ENCODE data around the gene CNTFR. TPM values are rescaled to one million over a fixed set of nuclear protein-coding genes. Genes with fewer than 3 reads are reported as not detected.
"Not testable (repeated sequence)": the region's sequence is repeated elsewhere in the genome, so short reads cannot be mapped to it uniquely, and the experiment has no call there.

CNTFR gene
- total and polyA plus RNA-seq, 10 donors = 2.8 to 46.8 (median 15.9) TPM

- Histone ChIP-seq H3K4me1 (no peaks in the 10 kb centered on the region), H3K4me3 (no peak overlapping the region), H3K27me3 (replicated peaks in 1 of 7) (peaks cover 0 to 21% (median 0%) of the 10 kb centered on the region in 7 donors), H3K36me3 (no peaks in the 10 kb centered on the region), H3K27ac (no peak overlapping the region), H3K9me3 (no peaks in the 10 kb centered on the region)
- no peak for DNase-seq
- TF ChIP-seq POLR2AphosphoS5 (IDR thresholded peaks at IDR 0.05) (no peak), CTCF (IDR thresholded peaks at IDR 0.05 in 8 of 11, conservative IDR thresholded peaks at IDR 0.05 in 3 of 11) (no peak), POLR2A (IDR thresholded peaks at IDR 0.05) (no peak)
- 37 to 84% (median 64%) methylated on average over 2 of the region's 2 CpGs for WGBS, 5 donors
- intact Hi-C loops (cut with DNase I; ENCODE audit: low total_unique reads) = no loop called here
Observed at GRCh38 chr9:34540827-34541226, 48.7 kb downstream of the CNTFR start.

GRCh38 chr9:34536685-34537084 is 52.8 kb downstream of the CNTFR start:
- H3K9me3 ChIP-seq = peaks cover 0 to 8% (median 0%) of the 10 kb centered on the region in 8 donors
- no peak for DNase-seq
- intact Hi-C loops (cut with DNase I; ENCODE audit: low total_unique reads) = no loop called here
- 54 to 71% (median 60%) methylated on average over 7 of the region's 7 CpGs for WGBS, 5 donors
- H3K27me3 ChIP-seq (replicated peaks in 1 of 7) = peaks cover 0 to 50% (median 0%) of the 10 kb centered on the region in 7 donors
- H3K4me3 ChIP-seq = no peak overlapping the region
- H3K36me3 ChIP-seq = no peaks in the 10 kb centered on the region
- no peaks in the 10 kb centered on the region for H3K4me1 ChIP-seq
- H3K27ac ChIP-seq = no peak overlapping the region
- TF ChIP-seq POLR2A (IDR thresholded peaks at IDR 0.05) (no peak), CTCF (IDR thresholded peaks at IDR 0.05 in 8 of 11, conservative IDR thresholded peaks at IDR 0.05 in 3 of 11) (no peak), POLR2AphosphoS5 (IDR thresholded peaks at IDR 0.05) (no peak)

- H3K4me3 ChIP-seq; H3K4me1 ChIP-seq; H3K36me3 ChIP-seq; H3K9me3 ChIP-seq; DNase-seq; H3K27ac ChIP-seq; intact Hi-C loops (cut with DNase I; ENCODE audit: low total_unique reads): not testable (repeated sequence)
- peaks cover 0 to 53% (median 0%) of the 10 kb centered on the region in 7 donors for H3K27me3 ChIP-seq (replicated peaks in 1 of 7)
- 85 to 92% (median 86%) methylated on average over 5 to 8 of the region's 8 CpGs for WGBS, 5 donors
Observed at GRCh38 chr9:34532041-34532440, 57.5 kb downstream of the CNTFR start.

- H3K4me3 ChIP-seq = no peak overlapping the region
- H3K27me3 ChIP-seq (replicated peaks in 1 of 7) = peaks cover 0 to 47% (median 0%) of the 10 kb centered on the region in 7 donors
- 81 to 91% (median 89%) methylated on average over 2 of the region's 2 CpGs for WGBS, 5 donors
- H3K9me3 ChIP-seq = no peaks in the 10 kb centered on the region
- H3K27ac ChIP-seq = no peak overlapping the region
- no peak for TF ChIP-seq POLR2AphosphoS5 (IDR thresholded peaks at IDR 0.05)
- no peak for TF ChIP-seq CTCF (IDR thresholded peaks at IDR 0.05 in 8 of 11, conservative IDR thresholded peaks at IDR 0.05 in 3 of 11)
- TF ChIP-seq POLR2A (IDR thresholded peaks at IDR 0.05) = no peak
- intact Hi-C loops (cut with DNase I; ENCODE audit: low total_unique reads) = no loop called here
- peaks cover 0 to 17% (median 11%) of the 10 kb centered on the region in 6 donors for H3K4me1 ChIP-seq
- no peaks in the 10 kb centered on the region for H3K36me3 ChIP-seq
- no peak for DNase-seq
Observed at GRCh38 chr9:34526026-34526425, 63.5 kb downstream of the CNTFR start.

- intact Hi-C loops (cut with DNase I; ENCODE audit: low total_unique reads) = no loop called here
- Histone ChIP-seq H3K4me3 (no peak overlapping the region), H3K9me3 (no peaks in the 10 kb centered on the region), H3K36me3 (no peaks in the 10 kb centered on the region), H3K27ac (no peak overlapping the region), H3K4me1 (peaks cover 0 to 17% (median 11%) of the 10 kb centered on the region in 6 donors), H3K27me3 (replicated peaks in 1 of 7) (peaks cover 0 to 42% (median 0%) of the 10 kb centered on the region in 7 donors)
- WGBS, 5 donors = 91 to 96% (median 93%) methylated on average over 3 of the region's 3 CpGs
- DNase-seq = no peak
- no peak for TF ChIP-seq POLR2AphosphoS5 (IDR thresholded peaks at IDR 0.05)
- no peak for TF ChIP-seq POLR2A (IDR thresholded peaks at IDR 0.05)
- TF ChIP-seq CTCF (IDR thresholded peaks at IDR 0.05 in 8 of 11, conservative IDR thresholded peaks at IDR 0.05 in 3 of 11) = no peak
Observed at GRCh38 chr9:34524349-34524748, 65.2 kb downstream of the CNTFR start.
